Prostate gland (tissue), 2 donors: ENCODE measurements around the gene ZNF792.

Experiments used
- POLR2AphosphoS5 ChIP-seq: sonication (generic); formaldehyde crosslinking; IDR thresholded peaks from one replicate; pipeline ENCODE4 v1.6.1; 2017; ENCODE audit warnings: antibody characterized with exemption
- TF ChIP-seq, protein P1 (sequence below), 4 experiments: fragments of 200-600 bp in 2 of 4; fragments of 450-650 bp in 2 of 4; sonication (generic) in 2 of 4; IDR thresholded peaks; 1 replicate in 3 of 4; 2 replicates in 1 of 4; pipeline ENCODE4 v1.5.1; 2016 to 2019; ENCODE audit warnings: antibody characterized with exemption in 4 of 4, mild to moderate bottlenecking in 2 of 4, moderate library complexity in 2 of 4

DNA sequence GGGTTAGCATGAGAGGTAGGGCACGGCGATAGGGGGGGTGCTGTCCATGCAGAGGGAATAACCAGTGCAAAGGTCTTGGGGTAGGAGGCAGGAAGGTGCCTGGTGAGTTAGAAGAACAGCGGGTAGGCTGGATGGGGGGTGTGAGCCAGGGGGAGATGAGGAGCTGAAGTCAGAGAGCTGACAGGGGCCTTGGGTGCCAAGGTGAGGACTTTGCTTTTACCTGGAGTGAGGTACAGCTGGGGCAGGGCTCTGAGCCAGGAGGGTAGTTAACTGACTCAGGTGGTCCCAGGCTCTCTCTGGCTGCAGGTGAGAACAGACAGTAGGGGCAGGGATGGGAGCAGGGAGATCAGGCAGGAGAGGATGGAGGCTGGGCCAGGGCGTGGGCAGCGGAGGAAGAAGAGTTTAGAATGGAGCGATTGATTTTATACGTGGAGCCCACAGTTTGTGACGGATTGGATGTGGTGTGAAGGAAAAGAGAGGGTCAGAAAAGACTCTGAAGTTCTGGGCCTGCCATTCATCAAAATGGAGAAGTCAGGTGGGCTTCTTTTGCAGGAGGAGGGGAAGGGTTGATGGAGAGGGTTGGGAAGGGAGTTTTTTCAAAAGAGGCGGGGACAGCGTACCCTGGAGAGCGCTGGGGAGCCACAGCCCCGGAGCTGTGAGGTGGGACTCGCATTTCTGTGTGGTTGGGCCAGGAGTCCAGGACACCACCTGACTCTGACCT, 34.9 kb upstream of the ZNF792 start:
- TF ChIP-seq POLR2AphosphoS5, result no peak
- TF ChIP-seq, protein P1, sequence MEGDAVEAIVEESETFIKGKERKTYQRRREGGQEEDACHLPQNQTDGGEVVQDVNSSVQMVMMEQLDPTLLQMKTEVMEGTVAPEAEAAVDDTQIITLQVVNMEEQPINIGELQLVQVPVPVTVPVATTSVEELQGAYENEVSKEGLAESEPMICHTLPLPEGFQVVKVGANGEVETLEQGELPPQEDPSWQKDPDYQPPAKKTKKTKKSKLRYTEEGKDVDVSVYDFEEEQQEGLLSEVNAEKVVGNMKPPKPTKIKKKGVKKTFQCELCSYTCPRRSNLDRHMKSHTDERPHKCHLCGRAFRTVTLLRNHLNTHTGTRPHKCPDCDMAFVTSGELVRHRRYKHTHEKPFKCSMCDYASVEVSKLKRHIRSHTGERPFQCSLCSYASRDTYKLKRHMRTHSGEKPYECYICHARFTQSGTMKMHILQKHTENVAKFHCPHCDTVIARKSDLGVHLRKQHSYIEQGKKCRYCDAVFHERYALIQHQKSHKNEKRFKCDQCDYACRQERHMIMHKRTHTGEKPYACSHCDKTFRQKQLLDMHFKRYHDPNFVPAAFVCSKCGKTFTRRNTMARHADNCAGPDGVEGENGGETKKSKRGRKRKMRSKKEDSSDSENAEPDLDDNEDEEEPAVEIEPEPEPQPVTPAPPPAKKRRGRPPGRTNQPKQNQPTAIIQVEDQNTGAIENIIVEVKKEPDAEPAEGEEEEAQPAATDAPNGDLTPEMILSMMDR (IDR thresholded peaks at IDR 0.05), result no peak
